Activated naive CD4-positive, alpha-beta T cell treated with Interleukin-2 at 50 U/mL for 16 hours (primary cell): ENCODE data around the gene RORC.
"Not testable (repeated sequence)": the region's sequence is repeated elsewhere in the genome, so short reads cannot be mapped to it uniquely, and the experiment has no call there.

ENCODE experiments used
- DNase-seq: peaks from one replicate; pipeline ENCODE4 v3.0.0-alpha.2; 2020

The RORC gene

DNA sequence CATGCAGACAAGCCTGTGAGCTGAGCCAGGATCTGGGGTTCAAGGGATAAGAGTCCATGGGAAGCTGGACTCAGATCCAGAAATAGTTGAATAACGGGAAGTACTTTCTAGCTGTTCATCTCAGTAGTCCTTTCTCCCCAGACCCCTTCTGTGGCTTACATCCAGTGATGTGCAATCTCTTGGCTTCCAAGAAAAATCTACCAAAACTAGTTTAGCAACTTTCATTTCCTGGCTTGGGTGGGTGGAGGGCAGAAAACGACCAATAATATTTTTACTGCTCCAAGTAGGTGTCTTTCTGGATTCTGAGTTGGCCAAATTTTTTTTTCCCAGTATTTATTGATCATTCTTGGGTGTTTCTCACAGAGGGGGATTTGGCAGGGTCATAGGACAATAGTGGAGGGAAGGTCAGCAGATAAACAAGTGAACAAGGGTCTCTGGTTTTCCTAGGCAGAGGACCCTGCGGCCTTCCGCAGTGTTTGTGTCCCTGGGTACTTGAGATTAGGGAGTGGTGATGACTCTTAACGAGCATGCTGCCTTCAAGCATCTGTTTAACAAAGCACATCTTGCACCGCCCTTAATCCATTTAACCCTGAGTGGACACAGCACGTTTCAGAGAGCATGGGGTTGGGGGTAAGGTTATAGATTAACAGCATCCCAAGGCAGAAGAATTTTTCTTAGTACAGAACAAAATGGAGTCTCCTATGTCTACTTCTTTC, 63.1 kb downstream of the RORC start:
- not testable (repeated sequence) for DNase-seq

DNA sequence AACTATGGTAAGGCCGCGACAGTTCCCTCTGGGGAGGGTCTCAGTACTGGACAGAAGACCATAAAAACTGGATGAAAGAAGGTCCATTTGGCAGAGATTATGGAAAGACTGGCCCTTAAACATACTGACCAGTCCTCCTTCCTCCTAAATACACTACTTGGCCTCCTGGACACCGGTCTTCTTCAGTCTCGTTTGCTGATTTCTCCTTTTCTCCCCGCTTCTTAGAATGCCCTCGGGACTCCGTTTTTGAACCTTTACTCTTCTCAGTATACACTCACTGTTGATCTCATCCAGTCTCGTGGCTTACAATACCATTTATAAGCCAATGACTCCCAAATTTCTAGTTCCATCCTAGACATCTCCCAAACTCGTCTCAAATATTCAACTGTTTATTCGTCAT, 67.6 kb downstream of the RORC start:
- DNase-seq = no peak

DNA sequence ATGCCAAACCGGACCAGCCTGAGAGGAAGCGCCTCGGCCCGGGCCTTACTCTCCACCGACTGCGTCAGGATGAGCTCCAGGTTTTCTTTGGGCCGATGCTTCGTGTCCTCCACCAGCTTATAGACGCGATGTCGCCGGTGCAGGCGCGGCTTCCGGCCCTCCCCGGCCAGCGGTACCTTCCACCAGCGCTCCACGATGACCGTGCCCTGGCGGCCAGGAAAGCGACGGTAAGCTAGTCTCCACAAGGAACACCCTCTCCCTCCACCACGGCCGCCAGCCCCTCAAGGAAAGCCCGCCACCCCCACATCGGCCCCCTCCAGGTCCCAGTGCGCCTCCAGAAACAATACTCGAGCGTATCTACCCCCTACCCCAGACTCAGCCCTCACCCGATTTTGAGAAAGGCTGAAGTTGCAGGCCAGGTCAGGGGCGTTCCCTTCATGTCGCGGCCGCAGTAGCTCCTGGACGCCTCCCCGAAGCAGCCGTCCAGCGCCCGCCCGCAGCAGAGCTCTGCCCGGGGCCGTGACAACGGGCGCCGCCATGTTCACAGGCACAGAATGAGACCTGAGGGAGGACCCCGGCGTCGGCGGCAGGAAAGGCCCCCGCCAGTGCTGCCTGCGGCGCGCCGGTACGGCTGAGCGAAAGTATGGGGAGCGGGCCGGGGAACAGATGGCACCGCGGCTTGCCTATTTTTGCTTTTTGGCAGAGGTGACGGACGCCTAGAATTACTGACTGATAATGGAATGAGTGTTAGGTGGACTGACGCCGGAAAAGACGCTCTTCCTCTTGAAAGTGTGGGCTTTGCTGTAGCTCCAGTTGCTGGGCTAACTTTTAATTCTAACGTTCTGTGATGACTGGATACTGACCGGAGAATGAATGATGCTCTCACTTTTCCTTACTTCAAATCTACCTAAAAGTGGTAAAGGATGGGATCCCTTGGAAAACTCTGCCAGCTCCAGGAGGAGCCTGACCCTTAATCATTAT, 68.4 kb downstream of the RORC start, which contains the start of gene MRPL9:
TSS of gene MRPL9 (minus strand) at position 556 of the 981 bp plus-strand sequence. CDS start at position 539, 17 bp downstream.
- peak; percentile 89 for DNase-seq

DNA sequence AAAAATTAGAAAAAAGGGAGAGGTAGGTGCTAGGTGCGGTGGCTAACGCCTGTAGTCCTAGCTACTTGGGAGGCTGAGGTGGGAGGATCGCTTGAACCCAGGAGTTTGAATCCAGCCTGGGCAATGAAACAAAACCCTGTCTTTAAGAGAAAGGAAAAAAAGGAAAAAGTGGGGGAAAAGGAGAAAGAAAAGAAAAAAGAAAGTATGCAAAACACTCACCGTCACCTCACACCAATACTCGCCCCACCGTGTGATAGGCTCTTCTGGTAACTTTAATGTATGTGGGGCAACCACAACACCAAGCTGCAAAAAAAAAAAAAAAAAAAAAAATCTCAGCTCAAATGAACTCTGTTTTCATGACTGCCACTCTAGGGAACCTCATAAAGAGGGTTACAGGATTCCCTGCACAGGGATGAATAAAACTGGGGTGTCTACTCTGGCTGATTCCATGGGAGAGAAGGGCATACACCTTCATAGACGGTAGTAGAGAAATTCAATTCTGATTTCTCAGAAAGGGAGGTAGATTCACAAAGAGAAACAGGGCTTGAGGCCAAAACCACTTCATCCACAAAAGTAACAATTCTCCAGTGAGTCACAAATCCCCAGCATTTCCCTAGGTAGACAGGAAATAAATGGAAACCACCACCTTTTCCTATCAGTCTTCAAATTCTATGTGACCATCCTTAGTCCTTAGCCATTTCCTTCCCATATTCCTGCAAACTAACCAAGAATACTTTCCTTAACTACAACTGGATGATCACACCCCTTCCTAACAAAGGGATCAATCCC, 70.8 kb downstream of the RORC start:
- no peak for DNase-seq

DNA sequence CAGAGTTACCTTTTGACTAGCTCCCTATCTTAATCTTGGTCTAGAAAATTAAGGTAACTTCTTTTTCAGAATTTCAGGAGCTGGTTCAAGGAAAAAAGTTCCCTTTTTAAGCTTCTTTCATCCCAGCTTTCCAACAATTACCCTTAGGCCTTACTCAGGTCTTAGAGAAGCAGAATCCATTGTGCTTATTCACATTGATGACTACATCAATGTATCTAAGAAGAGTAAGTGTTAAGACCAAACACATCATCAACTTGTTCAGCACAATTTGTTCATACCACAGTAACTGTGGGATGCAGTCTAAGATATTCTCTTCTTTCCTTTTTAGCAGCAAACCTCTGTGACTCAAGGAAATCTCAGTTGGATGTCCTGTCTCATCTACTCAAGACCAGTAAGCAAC, 72.4 kb downstream of the RORC start:
- DNase-seq = no peak

DNA sequence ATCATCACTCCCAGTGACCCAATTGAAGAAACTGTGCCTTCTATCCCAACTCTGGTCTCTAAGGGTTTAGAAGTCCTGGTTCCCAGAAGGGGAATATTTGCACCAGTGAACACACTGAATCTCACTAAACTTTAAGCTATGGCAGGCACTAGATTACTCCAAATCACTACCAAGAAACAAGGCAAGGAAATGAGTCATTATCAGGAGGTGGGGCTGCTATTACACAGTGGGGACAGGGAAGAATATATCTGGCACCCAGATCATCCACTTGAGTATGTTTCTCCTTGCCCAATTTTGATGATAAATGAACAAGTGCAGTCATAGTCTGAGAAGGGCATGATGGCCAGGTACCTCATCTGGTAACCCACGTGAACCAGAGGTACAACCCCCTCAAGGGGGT, 75.3 kb downstream of the RORC start:
- no peak for DNase-seq
